ENCODE data around the gene DOCK2. TPM values are rescaled to one million over a fixed set of nuclear protein-coding genes. Genes with fewer than 3 reads are reported as not detected.

Gene DOCK2
- total RNA-seq, 1 experiment from 2014 or later, result not detected

- in situ Hi-C loops (cut with HindIII; ENCODE audit: low pct_unique_long_range_greater_than_20kb, low sequenced_read_pairs), result no loop called here
- peak; percentile 4 for DNase-seq (ENCODE audit: low read depth, low spot score)
These were observed 274.6 kb downstream of the DOCK2 start for GRCh38 chr5:169911448-169912212.

DNA sequence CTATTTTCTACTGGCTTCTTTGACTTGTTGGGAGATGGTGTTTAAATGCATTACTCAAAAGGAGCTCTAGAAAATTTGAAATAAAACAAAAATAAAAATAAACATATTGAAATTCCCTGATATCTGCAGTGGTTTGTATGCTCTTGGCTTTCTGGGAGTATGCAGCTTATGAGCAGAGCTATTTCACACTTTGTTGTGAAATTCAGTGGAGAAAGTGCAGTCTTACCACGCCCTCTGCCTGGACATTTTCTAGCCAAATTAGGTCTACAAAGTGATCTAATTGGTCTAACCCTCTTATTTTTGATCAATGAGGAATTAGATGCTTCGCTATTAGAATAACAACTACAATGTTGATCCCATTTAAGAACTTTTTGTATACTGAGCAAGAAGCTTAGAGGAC is 276.4 kb downstream of the DOCK2 start:
- in situ Hi-C loops (cut with HindIII; ENCODE audit: low pct_unique_long_range_greater_than_20kb, low sequenced_read_pairs), result no loop called here
- no peak for DNase-seq (ENCODE audit: low read depth, low spot score)

- DNase-seq (ENCODE audit: low read depth, low spot score), result no peak
- in situ Hi-C loops (cut with HindIII; ENCODE audit: low pct_unique_long_range_greater_than_20kb, low sequenced_read_pairs), result no loop called here
These were observed 277.7 kb downstream of the DOCK2 start for GRCh38 chr5:169914766-169915165.

DNA sequence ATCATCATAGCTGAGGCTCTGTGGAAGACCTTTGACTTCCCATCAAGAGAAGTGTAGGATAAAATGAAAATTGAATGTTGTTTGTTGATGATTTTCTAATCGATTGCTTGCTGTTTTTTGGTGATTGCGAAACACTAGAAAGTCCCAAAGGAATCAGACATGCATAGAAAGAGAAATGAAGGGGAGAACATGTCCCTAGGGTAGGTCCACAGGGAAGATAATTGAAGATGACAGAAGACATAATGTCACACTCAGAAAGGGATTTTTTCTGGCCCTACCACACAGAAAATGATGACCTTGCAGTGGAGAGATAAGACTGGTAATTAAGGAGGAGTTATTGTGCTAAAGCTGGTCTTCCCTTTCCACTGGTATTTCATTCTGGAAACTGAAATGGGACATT is 280.4 kb downstream of the DOCK2 start:
- DNase-seq (ENCODE audit: low read depth, low spot score), result no peak
- in situ Hi-C loops (cut with HindIII; ENCODE audit: low pct_unique_long_range_greater_than_20kb, low sequenced_read_pairs), result no loop called here

DNA sequence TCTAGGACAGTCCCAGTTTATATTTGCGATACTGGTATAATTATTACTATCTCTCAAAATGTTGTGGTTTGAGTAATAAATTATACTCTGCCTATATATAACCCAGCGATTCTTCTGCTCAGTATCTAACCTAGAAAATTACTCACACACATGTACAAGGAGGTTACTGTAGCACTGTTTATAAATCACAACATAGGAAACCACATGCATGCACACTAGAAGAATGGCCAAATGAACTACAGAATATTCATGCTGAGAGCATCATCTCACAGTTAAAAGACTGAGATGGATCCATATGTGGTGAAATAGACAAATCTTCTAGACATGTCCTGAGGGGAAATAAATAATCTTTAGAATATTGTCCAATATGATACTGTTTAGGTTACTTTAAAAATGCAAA is 281.2 kb downstream of the DOCK2 start:
- DNase-seq (ENCODE audit: low read depth, low spot score), result no peak
- in situ Hi-C loops (cut with HindIII; ENCODE audit: low pct_unique_long_range_greater_than_20kb, low sequenced_read_pairs), result no loop called here

DNA sequence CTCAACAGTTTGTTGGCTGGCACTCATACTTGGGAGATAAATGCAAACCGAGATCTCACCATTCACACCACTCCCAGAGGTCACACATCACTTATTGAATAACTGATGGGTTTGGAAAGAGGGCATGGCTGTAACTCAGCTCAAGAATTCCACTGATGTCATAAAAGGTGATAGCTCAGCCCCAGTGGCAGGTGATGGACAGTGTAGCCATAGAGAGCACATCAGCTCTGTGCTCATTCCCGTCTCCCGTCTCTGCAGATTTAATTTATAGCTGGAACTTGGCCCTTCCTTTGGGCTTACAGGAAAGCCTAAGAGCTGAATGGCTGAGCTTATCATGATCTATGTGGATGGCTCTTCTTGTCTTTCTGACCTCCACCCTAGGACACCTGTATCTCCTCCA is 283.4 kb downstream of the DOCK2 start:
- no peak for DNase-seq (ENCODE audit: low read depth, low spot score)
- in situ Hi-C loops (cut with HindIII; ENCODE audit: low pct_unique_long_range_greater_than_20kb, low sequenced_read_pairs), result no loop called here

GRCh38 chr5:169921384-169921783 is 284.3 kb downstream of the DOCK2 start:
- in situ Hi-C loops (cut with HindIII; ENCODE audit: low pct_unique_long_range_greater_than_20kb, low sequenced_read_pairs), result no loop called here
- DNase-seq (ENCODE audit: low read depth, low spot score), result no peak

DNA sequence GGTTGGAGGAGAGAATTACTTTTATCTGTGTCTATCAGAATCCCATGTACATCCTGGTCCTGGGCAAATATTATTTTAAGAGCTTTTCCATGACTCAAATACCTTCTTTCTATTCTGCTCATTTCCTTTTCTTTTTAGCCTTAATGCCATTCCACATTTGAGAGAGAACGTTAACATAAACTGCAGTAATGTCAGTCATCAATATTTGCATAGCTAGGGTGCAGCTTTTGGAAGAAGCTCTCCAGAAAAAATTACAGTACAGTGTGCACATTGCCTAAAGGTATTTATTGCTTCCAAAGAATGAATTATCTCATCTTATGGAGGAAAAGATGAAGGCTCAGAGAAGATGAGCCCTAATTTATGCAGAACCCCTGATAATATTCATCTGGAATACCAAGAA is 284.9 kb downstream of the DOCK2 start:
- no peak for DNase-seq (ENCODE audit: low read depth, low spot score)
- in situ Hi-C loops (cut with HindIII; ENCODE audit: low pct_unique_long_range_greater_than_20kb, low sequenced_read_pairs), result no loop called here

DNA sequence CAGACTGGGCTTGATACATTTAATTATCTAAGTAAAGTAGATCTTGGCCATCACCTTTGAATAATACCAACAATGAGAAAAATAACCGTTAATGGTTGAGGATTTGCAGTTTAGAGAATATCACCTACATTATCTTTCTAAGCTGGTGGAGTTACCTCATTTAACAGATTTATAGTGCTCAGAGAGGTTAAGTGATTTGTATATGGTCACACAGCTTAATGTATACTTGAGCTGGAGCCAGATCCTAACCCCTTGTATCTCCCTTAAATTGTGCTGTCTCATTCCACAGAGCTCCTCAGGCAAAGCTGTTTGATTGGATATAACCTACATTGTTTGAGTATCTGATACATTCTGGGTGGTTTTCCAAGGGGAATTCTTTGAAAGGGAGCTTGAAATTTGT is 285.4 kb downstream of the DOCK2 start:
- no peak for DNase-seq (ENCODE audit: low read depth, low spot score)
- in situ Hi-C loops (cut with HindIII; ENCODE audit: low pct_unique_long_range_greater_than_20kb, low sequenced_read_pairs), result no loop called here

GRCh38 chr5:169923988-169924387 is 286.9 kb downstream of the DOCK2 start:
- in situ Hi-C loops (cut with HindIII; ENCODE audit: low pct_unique_long_range_greater_than_20kb, low sequenced_read_pairs), result no loop called here
- DNase-seq (ENCODE audit: low read depth, low spot score), result no peak

DNA sequence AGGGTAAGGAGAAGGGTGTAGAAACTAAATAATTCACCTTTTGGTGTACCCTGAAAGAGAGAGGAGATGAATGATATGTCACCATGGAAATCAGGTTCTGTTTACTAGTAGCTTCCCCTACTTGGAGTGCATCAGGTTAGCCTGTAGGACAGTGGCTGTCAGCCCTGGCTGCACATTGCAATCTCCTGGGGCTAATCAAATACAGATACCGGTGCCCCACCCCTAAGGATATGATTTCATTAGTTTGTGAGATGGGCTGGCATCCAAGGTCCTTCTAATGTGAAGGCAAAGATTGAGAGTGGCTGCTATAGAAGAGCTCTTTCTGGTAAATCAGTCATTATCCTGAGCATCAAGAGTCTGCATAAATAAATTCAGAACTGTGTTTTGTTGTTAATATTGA is 296.1 kb downstream of the DOCK2 start:
- in situ Hi-C loops (cut with HindIII; ENCODE audit: low pct_unique_long_range_greater_than_20kb, low sequenced_read_pairs), result no loop called here
- no peak for DNase-seq (ENCODE audit: low read depth, low spot score)

DNA sequence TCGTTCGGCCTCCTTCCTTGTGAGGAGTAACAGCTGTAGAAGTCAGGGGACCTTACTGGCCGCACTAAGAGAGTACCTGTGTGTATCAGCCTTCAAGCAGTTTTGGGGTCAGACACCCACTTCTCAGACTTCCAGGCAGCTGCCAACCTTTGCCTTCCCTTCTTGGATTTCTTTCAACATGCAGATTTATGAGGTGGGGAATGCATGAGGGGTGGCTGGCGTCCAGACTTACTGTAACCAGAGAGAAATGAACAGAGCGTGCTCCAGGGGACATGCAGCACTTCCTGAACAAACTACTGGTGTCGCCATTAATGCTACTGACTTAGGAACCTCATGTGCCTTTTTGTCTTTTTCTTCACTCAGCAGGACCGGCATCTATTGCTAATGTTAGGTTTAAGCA is 296.5 kb downstream of the DOCK2 start:
- in situ Hi-C loops (cut with HindIII; ENCODE audit: low pct_unique_long_range_greater_than_20kb, low sequenced_read_pairs), result no loop called here
- no peak for DNase-seq (ENCODE audit: low read depth, low spot score)

- DNase-seq (ENCODE audit: low read depth, low spot score), result no peak
- in situ Hi-C loops (cut with HindIII; ENCODE audit: low pct_unique_long_range_greater_than_20kb, low sequenced_read_pairs), result no loop called here
These were observed 297.9 kb downstream of the DOCK2 start for GRCh38 chr5:169934990-169935389.

DNA sequence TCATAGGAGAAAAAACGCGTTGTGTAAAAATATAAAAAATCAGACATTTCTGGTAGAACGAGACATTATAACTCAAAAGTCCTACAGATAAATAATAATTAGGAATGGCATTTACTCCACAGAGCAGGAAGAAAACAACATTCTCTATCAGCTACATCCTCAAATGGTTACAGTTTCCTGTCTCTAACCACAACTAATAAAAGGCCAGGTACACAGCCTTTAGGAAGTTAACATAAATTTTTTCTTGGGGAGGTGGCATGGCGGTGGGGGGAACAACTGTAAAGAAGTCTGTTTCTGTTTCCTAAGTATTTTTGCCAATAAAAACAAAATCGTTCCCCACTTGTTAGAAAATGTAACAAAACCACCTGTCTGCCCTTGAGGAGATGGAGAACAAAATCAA is 298.7 kb downstream of the DOCK2 start:
- DNase-seq (ENCODE audit: low read depth, low spot score), result no peak
- in situ Hi-C loops (cut with HindIII; ENCODE audit: low pct_unique_long_range_greater_than_20kb, low sequenced_read_pairs), result no loop called here

GRCh38 chr5:169938439-169938838 is 301.4 kb downstream of the DOCK2 start:
- no peak for DNase-seq (ENCODE audit: low read depth, low spot score)
- in situ Hi-C loops (cut with HindIII; ENCODE audit: low pct_unique_long_range_greater_than_20kb, low sequenced_read_pairs), result no loop called here

GRCh38 chr5:169939731-169940130 is 302.7 kb downstream of the DOCK2 start:
- DNase-seq (ENCODE audit: low read depth, low spot score), result no peak
- in situ Hi-C loops (cut with HindIII; ENCODE audit: low pct_unique_long_range_greater_than_20kb, low sequenced_read_pairs), result no loop called here

- in situ Hi-C loops (cut with HindIII; ENCODE audit: low pct_unique_long_range_greater_than_20kb, low sequenced_read_pairs), result no loop called here
- DNase-seq (ENCODE audit: low read depth, low spot score), result no peak
These were observed 304.5 kb downstream of the DOCK2 start for GRCh38 chr5:169941542-169941941.

- in situ Hi-C loops (cut with HindIII; ENCODE audit: low pct_unique_long_range_greater_than_20kb, low sequenced_read_pairs), result no loop called here
- no peak for DNase-seq (ENCODE audit: low read depth, low spot score)
These were observed 305.1 kb downstream of the DOCK2 start for GRCh38 chr5:169942181-169942580.

GRCh38 chr5:169943026-169943425 is 306.0 kb downstream of the DOCK2 start:
- DNase-seq (ENCODE audit: low read depth, low spot score), result no peak
- in situ Hi-C loops (cut with HindIII; ENCODE audit: low pct_unique_long_range_greater_than_20kb, low sequenced_read_pairs), result no loop called here

GRCh38 chr5:169944115-169944514 is 307.0 kb downstream of the DOCK2 start:
- in situ Hi-C loops (cut with HindIII; ENCODE audit: low pct_unique_long_range_greater_than_20kb, low sequenced_read_pairs), result no loop called here
- no peak for DNase-seq (ENCODE audit: low read depth, low spot score)
